Natural killer cell treated with Interleukin-12 subunit alpha and Interleukin-12 subunit beta and Interleukin-15 and Interleukin-18, amount 100 ng/mL, for 72 hours (primary cell): ENCODE measurements around the gene AJUBA. TPM values are rescaled to one million over a fixed set of nuclear protein-coding genes. Genes with fewer than 3 reads are reported as not detected.

Source experiments
- ATAC-seq, 2 donors: fragments of 150-1000 bp; cut with Tn5 transposase in 1 of 2; sonication (Bioruptor Pico), chemical (Tn5 transposase) in 1 of 2; 2 replicates each; pipeline ENCODE4 v1.10.0; 2021
- DNase-seq: peaks from one replicate; pipeline ENCODE4 v3.0.0; 2022; ENCODE audit warnings: low spot score
- H3K27ac Mint-ChIP-seq, 2 donors: 1 replicate in 1 of 2; 2 replicates in 1 of 2; pipeline ENCODE4 v1.8.0; 2022; ENCODE audit warnings: mixed read lengths in 2 of 2, mild to moderate bottlenecking in 1 of 2, moderate library complexity in 1 of 2
- H3K27me3 Mint-ChIP-seq, 2 donors: 1 replicate in 1 of 2; 2 replicates in 1 of 2; pipeline ENCODE4 v1.8.0; 2022; ENCODE audit warnings: mixed read lengths in 2 of 2
- H3K36me3 Mint-ChIP-seq: one replicate; pipeline ENCODE4 v1.8.0; 2022; ENCODE audit warnings: mixed read lengths
- H3K4me1 Mint-ChIP-seq, 2 donors: 1 replicate in 1 of 2; 2 replicates in 1 of 2; pipeline ENCODE4 v1.8.0; 2022; ENCODE audit warnings: low read depth in 2 of 2, mixed read lengths in 2 of 2, mild to moderate bottlenecking in 1 of 2
- H3K4me3 Mint-ChIP-seq: one replicate; pipeline ENCODE4 v1.8.0; 2022; ENCODE audit warnings: mixed read lengths
- H3K9me3 Mint-ChIP-seq: 2 replicates; pipeline ENCODE4 v1.8.0; 2022; ENCODE audit warnings: mixed read lengths
- total RNA-seq, 2 donors: library from RNA; stranded (reverse); gene quantifications; one replicate each; pipeline ENCODE4 v1.2.3, GENCODE V29; 2022

Gene AJUBA
- total RNA-seq, 2 donors from 2014 or later = 0.17 to 2.1 TPM

DNA sequence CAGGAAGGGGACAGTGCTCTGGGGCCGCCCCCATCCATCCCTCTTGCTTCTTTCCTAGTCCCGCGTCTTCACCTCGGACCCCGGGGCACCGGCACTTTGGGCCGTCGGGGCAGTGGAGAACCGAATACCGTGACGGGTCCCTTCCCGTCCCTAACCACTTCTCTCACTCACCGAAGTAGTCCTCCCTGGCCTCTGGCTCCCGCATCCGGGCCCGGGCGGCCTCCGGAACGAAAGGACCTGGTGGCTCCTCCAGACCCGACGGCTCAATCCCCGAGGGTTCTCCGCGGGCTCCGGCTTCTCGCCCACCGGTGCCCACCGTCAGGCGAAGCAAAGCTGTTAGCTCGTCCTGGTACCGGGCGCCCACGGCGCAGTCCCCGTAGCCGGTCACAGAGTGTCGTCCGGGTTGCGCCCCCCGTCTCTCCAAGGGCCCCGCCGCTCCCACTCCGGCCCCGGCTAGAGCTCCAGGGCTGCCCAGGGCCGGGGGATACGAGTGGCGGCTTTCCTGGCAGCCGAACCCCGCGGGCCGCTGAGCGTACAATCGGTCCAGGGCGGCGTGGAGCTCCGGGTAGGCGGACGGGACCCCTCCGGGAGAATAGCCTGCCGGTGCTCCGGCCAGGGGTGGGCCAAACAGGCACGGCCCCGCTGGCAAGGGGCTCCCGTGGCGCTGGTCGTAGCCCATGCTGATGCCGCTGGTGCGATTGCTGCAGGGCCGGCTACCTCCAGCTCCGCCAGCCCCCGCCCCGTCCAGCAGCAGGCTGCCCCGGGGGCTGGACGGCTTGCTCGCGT lies 1.1 kb downstream of the AJUBA start:
- Mint-ChIP-seq H3K4me1 (peaks cover 0 to 5% of the 10 kb centered on the region in 2 donors), H3K27ac (no peak overlapping the region), H3K36me3 (no peaks in the 10 kb centered on the region), H3K27me3 (peaks cover 14 to 19% of the 10 kb centered on the region in 2 donors), H3K9me3 (no peaks in the 10 kb centered on the region), H3K4me3 (peak overlapping the region; percentile 20)
- DNase-seq (no peak), ATAC-seq (no peak)

DNA sequence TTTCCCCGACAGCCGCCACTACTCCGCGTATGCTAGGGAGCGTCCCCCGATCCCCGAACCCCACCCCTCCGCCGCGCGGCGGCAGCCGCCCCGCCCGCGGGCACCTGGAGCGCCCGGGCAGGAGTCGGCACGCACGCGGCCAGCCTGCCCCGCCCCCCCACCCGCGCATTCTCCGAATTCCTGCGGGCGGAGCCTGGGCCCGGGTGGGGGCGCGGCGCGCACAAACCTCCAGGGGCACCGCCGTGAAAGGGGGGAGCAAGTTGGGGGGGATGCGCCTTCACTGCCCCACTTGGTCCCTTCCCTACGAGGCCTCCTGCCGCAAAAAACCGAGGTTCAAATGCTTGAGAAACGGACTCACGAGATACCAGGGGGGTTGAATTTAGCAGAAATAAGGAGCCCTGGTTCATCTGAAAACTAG lies 1.7 kb downstream of the AJUBA start:
- Mint-ChIP-seq H3K4me1 (peaks cover 0 to 5% of the 10 kb centered on the region in 2 donors), H3K9me3 (no peaks in the 10 kb centered on the region), H3K27me3 (peaks cover 14 to 19% of the 10 kb centered on the region in 2 donors), H3K27ac (no peak overlapping the region), H3K4me3 (peak overlapping the region; percentile 20), H3K36me3 (no peaks in the 10 kb centered on the region)
- no peak for DNase-seq
- no peak for ATAC-seq

DNA sequence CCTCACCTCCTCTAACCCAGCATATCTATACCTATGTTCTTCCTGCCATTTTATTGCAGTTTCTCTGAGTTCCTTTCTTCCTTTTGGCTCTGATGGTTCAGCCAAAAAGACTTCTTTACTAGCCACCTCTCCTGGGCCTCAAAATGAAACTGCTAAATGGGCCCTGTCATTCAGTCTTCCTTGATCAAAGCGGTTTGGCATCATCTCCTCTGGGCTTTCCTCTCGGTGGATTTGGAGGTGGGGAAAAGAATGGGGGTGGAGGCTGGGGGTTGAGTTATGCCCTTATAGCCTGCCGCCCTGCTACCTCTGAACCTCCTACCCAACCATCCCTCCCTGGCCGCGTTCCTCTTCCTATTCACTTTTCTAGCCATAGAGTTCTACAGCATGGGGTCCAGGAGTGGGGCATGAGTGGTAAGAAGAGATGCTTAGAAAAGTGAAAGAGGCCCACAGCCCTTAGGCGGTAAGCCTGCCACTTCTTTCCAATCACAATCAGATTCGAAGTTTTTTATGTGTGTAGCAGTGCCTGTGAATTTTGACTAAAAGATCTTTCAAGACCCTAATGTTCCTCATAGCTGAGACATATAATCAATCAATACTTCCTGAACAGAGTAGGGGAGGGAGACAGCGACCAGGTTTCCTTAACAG lies 2.5 kb downstream of the AJUBA start:
- H3K4me1 Mint-ChIP-seq = peaks cover 0 to 7% of the 10 kb centered on the region in 2 donors
- H3K36me3 Mint-ChIP-seq = no peaks in the 10 kb centered on the region
- no peak overlapping the region for H3K27ac Mint-ChIP-seq
- no peaks in the 10 kb centered on the region for H3K9me3 Mint-ChIP-seq
- DNase-seq (no peak), ATAC-seq (no peak)
- H3K4me3 Mint-ChIP-seq = peak overlapping the region; percentile 5
- H3K27me3 Mint-ChIP-seq = peaks cover 16 to 19% of the 10 kb centered on the region in 2 donors

DNA sequence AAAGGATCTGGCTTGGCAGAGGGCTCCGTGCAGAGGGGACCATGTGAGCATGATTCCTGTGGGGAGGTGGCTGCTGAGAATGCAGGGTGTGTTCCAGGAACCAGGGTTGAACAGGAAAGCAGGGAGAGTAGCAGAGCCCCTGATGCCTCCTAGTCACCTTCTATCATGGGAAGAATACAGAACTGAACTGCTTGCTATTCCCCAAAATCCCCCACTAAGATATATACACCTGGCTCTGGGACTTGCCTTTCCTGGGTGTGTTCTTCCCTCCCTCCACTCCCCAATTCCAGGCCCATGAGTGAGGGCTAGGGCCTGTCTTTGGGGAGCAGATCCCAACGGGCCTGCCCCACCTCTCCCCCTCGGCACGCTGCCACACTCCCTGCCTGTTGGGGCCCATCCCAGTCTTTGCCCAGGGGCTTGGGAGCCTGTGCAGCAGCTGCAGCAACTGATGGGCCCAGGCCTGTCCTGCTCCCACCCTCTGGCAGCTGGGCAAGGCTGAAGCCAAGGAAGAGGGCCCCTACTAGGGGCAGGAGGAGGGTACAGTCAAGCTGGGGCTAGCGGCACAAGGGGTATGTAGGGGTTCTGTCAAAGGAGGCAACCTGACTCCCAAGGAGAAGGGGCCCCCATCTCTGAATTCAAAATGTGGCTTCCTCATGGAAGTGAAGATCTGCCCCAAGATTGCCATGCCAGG lies 3.2 kb downstream of the AJUBA start:
- Mint-ChIP-seq H3K9me3 (no peaks in the 10 kb centered on the region), H3K27ac (no peak overlapping the region), H3K4me3 (no peak overlapping the region), H3K27me3 (peaks cover 16 to 19% of the 10 kb centered on the region in 2 donors), H3K36me3 (no peaks in the 10 kb centered on the region), H3K4me1 (peaks cover 0 to 7% of the 10 kb centered on the region in 2 donors)
- ATAC-seq (no peak), DNase-seq (no peak)

DNA sequence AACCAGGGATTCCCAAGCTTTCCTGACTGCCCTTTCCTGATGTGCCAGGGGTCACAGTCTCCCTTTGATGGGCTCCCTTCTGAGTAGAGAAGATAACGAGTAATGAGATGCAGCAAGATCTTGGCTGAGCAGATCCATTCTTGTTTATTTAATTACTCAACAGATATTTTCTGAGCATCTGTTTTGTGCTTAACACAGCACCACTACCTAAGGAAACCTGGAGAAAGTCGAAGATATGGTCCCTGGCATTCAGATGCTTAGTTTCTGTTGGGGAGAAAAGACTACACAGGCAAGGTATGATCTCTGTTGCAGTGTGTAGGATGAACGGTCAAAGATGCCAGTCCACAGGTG lies 3.9 kb downstream of the AJUBA start:
- H3K36me3 Mint-ChIP-seq = no peaks in the 10 kb centered on the region
- H3K27ac Mint-ChIP-seq = no peak overlapping the region
- H3K27me3 Mint-ChIP-seq = peaks cover 16 to 19% of the 10 kb centered on the region in 2 donors
- DNase-seq = no peak
- H3K9me3 Mint-ChIP-seq = no peaks in the 10 kb centered on the region
- no peak for ATAC-seq
- peaks cover 0 to 7% of the 10 kb centered on the region in 2 donors for H3K4me1 Mint-ChIP-seq
- no peak overlapping the region for H3K4me3 Mint-ChIP-seq

DNA sequence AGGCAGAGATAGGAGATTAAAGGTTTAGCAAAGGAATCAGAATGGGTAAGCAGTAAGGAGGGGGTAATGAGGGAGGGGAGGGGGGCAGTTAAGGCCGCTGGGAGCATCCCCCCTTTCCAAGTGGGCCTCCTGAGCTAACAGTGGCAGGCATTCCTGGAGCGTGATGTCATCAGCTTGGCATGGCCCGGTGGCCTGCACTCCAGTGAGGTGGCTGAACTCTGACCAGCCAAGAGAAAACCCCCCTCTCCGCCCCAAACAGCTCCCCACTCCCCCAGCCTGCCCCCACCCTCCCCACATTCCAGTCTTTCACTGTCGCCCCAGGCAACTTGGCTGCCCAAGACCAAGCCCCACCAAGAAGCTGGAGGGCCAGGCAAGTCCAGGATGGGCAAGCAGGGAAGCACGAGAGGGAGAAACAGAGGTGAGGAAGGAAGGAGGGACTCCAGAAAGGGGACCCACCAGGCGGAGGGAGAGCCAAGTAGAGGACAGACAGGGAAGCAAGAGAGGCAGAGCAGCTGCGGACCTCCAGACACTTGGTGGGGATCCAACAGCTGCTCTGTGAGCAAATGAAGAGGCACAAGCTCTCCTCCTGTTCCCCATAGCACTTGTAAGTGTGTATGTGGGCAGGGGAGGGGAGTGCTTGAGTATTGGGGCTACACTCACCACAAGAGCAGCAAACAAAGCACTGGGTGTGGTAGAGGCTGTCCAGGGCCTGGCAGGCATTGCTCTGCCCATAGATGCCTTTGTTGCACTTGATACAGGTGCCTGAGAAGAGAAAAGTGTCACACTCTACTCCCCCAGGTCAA lies 4.5 kb downstream of the AJUBA start:
- H3K27ac Mint-ChIP-seq = no peak overlapping the region
- H3K4me3 Mint-ChIP-seq = no peak overlapping the region
- DNase-seq (no peak), ATAC-seq (no peak)
- peaks cover 0 to 7% of the 10 kb centered on the region in 2 donors for H3K4me1 Mint-ChIP-seq
- H3K9me3 Mint-ChIP-seq = no peaks in the 10 kb centered on the region
- H3K27me3 Mint-ChIP-seq = peaks cover 16 to 19% of the 10 kb centered on the region in 2 donors
- H3K36me3 Mint-ChIP-seq = no peaks in the 10 kb centered on the region

DNA sequence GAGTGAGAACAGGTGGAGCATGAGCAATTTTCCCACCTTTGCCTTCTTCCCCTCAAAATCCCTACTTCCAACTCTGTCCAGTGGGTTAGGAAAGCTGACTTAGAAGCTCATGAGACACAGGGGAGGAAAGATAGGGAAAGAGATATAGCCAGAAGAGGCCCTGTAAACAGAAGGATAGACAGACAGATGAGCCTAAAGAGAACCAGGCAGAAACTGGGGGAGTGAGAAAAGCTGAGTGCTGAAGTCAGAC lies 5.0 kb downstream of the AJUBA start:
- Mint-ChIP-seq H3K9me3 (no peaks in the 10 kb centered on the region), H3K4me3 (no peak overlapping the region), H3K36me3 (no peaks in the 10 kb centered on the region), H3K27me3 (peaks cover 16 to 19% of the 10 kb centered on the region in 2 donors), H3K27ac (no peak overlapping the region), H3K4me1 (peaks cover 0 to 7% of the 10 kb centered on the region in 2 donors)
- DNase-seq = no peak
- ATAC-seq = no peak

DNA sequence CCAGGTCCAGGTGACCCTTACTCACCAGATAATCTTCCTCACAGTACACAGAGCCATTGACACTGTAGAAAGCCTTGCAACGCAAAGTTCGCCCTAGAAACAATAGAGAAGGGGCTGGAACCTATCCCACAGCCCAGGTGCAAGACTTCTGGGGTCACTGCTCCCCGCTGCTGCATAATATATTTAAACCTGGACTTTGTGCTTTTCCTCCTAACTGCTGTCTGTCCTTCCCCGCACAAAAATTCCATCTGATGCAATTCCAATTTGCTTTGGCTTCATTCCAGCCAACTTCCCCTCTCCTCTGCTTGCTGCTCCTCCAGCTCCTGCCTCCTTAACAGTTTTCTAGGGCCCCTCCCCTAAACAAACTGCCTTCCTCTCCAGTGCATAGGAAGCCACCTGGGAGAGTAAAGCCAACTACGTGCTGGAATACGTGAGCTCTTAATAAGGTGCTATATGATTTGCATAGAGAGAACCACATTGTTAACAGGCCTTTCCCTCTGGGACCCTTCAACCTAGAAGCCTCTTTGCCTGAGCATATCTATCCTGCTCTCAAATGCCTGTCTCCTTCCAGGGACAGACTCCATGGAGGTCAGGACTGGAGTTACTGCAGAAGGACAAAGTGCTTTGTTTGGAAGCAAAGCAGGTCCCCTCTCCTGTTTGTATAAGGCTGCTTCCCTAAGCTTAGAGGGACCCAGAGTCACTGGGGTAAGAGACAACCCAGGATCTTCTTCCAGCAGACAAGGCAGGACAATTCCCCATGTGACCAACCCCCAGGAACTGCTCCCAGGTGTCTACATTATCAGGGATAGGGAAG lies 5.5 kb downstream of the AJUBA start:
- Mint-ChIP-seq H3K4me3 (no peak overlapping the region), H3K36me3 (no peaks in the 10 kb centered on the region), H3K27me3 (peaks cover 16 to 19% of the 10 kb centered on the region in 2 donors), H3K27ac (no peak overlapping the region), H3K4me1 (peaks cover 0 to 7% of the 10 kb centered on the region in 2 donors), H3K9me3 (no peaks in the 10 kb centered on the region)
- no peak for ATAC-seq
- DNase-seq = no peak

DNA sequence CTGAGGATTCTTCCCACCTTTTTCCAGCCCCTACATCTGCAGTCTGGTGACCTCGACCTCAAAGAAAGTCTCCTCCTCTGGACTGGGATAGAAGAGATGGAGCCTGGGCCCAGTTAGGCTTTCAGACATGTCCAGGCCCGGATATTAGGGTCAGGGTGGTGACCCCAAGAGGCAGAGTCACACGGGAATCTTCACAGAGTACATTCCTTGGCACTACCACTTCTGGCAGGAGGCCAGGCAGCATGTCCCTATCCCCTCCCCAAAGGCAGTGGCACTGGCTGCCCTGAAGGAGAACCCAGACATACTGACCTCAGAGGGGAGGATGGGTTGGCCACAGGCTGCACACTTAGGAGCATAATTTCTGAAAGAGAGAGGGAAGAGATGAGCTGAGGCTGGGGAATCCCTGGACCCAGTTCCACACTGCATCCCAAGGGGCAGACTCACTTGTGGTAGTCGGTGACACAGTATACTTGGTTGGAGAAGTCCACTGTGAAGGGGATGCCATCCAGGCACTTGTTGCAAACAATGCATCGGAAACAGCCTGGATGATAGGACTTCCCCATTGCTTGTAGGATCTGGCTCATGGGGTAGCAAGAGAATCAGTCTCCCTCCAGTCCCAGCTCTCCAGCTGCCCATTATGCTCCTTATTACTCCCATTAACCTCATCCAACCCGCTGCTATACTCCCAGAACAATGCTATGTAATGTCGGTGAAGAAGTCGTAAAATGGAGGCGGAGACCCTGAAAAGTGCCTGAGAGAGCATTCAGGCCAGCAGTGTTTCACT lies 7.6 kb downstream of the AJUBA start:
- DNase-seq = no peak
- ATAC-seq = no peak
- Mint-ChIP-seq H3K27ac (peak overlapping the region in 1 of 2 donors; percentile 65), H3K36me3 (no peaks in the 10 kb centered on the region), H3K27me3 (peaks cover 11 to 13% of the 10 kb centered on the region in 2 donors), H3K4me3 (no peak overlapping the region), H3K4me1 (peaks cover 0 to 3% of the 10 kb centered on the region in 2 donors), H3K9me3 (no peaks in the 10 kb centered on the region)

DNA sequence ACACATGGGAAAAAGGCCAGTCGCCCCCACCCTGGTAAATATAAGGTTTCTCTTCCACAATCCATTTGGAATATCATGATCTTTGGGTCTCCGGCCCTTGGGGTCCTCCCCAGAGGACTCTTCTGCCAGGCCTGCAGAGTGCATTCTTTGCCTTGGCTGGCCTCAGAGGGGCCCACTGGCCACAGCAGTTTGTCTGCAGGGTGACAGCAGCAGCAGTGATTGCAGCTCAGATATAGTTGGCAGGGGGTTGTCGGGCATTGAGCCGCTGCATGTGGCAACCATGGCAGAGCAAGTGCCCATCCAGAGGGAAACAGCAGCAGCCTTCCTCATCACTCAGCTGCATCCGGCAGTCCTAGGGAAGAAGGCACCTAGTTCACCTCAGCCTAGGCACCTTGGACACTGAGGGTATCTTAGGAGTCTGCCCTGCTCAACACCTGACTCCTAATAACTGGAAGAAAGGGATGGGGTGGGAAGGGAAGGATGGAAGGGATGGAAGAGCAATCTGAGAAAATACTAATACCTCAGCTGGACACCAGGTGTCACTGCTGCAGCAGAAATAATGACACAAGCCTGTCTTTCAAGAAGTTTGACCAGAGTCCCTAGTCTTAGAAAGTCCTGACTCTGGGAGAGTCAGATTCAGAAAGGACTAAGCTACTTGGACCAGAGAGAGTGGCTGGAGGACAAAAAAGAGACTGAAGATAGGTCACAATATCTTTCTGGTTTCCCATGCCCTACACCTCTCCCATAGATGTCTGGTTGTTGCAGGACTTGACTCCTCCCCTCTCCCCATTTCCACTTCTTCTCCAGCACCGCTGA lies 8.9 kb downstream of the AJUBA start:
- H3K27ac Mint-ChIP-seq = peak overlapping the region in 1 of 2 donors; percentile 65
- peak in 1 of 2 donors; percentile 40 for ATAC-seq
- H3K36me3 Mint-ChIP-seq = no peaks in the 10 kb centered on the region
- H3K4me1 Mint-ChIP-seq = peaks cover 0 to 2% of the 10 kb centered on the region in 2 donors
- no peaks in the 10 kb centered on the region for H3K9me3 Mint-ChIP-seq
- H3K4me3 Mint-ChIP-seq = no peak overlapping the region
- peaks cover 8 to 10% of the 10 kb centered on the region in 2 donors for H3K27me3 Mint-ChIP-seq
- no peak for DNase-seq

DNA sequence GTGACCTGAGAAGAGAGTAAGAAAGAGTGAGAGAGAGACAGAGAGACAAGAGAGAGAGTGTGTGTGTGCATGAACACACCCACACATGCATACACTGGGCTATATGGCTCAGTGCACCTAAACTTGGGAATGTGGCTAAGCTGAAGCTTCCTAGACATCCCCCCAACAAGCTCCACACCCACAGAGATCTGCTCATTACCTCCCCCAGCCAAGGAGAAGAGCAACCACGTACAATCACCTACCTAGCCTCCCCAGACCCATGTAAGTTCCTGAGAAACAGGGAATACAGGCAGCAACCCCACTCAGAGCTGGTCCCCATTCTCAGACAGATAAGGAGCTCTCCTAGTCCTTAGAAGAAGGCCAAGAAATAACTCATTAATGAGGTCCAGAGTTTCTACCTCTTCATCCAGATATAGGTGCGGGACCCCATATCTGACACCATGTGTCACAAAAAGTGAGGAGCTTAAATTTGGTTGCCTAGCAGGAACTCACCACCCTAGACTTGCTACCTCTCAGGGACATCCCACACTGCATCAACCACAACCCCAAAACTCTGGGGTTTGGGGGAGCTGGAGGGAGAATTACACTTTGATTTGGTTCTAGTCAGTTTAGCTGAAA lies 9.9 kb downstream of the AJUBA start:
- DNase-seq = no peak
- no peaks in the 10 kb centered on the region for H3K36me3 Mint-ChIP-seq
- H3K27ac Mint-ChIP-seq = no peak overlapping the region
- H3K4me1 Mint-ChIP-seq = peaks cover 0 to 2% of the 10 kb centered on the region in 2 donors
- peaks cover 4 to 8% of the 10 kb centered on the region in 2 donors for H3K27me3 Mint-ChIP-seq
- H3K9me3 Mint-ChIP-seq = no peaks in the 10 kb centered on the region
- ATAC-seq = no peak
- H3K4me3 Mint-ChIP-seq = no peak overlapping the region
